T-helper 1 cell (primary cell): ENCODE data around the gene IGSF21.
"Not testable (repeated sequence)": the region's sequence is repeated elsewhere in the genome, so short reads cannot be mapped to it uniquely, and the experiment has no call there.

Source experiments
- DNase-seq, 5 donors: peaks; one replicate each; pipeline ENCODE4 v3.0.0-alpha.2; 2012 to 2020

IGSF21 gene

GRCh38 chr1:18340158-18340764 is 232.7 kb downstream of the IGSF21 start:
- no peak for DNase-seq

GRCh38 chr1:18340787-18341186 is 233.2 kb downstream of the IGSF21 start:
- DNase-seq, result no peak

- no peak for DNase-seq
Observed at GRCh38 chr1:18341291-18342069, 233.9 kb downstream of the IGSF21 start.

- no peak for DNase-seq
Observed at GRCh38 chr1:18342744-18343143, 235.1 kb downstream of the IGSF21 start.

- DNase-seq, result no peak
Observed at GRCh38 chr1:18343581-18343980, 236.0 kb downstream of the IGSF21 start.

- no peak for DNase-seq
Observed at GRCh38 chr1:18344755-18345154, 237.2 kb downstream of the IGSF21 start.

- DNase-seq, result no peak
Observed at GRCh38 chr1:18347559-18347958, 240.0 kb downstream of the IGSF21 start.

GRCh38 chr1:18348354-18348753 is 240.8 kb downstream of the IGSF21 start:
- no peak for DNase-seq

GRCh38 chr1:18350747-18351146 is 243.1 kb downstream of the IGSF21 start:
- DNase-seq, result no peak

GRCh38 chr1:18351735-18352134 is 244.1 kb downstream of the IGSF21 start:
- DNase-seq, result no peak

GRCh38 chr1:18352636-18353265 is 245.2 kb downstream of the IGSF21 start:
- DNase-seq, result no peak

GRCh38 chr1:18353528-18353927 is 245.9 kb downstream of the IGSF21 start:
- no peak for DNase-seq

- no peak for DNase-seq
Observed at GRCh38 chr1:18353992-18354391, 246.4 kb downstream of the IGSF21 start.

GRCh38 chr1:18354612-18355011 is 247.0 kb downstream of the IGSF21 start:
- no peak for DNase-seq

- no peak for DNase-seq
Observed at GRCh38 chr1:18357622-18358230, 250.1 kb downstream of the IGSF21 start.

GRCh38 chr1:18358600-18358999 is 251.0 kb downstream of the IGSF21 start:
- no peak for DNase-seq

GRCh38 chr1:18360251-18360650 is 252.7 kb downstream of the IGSF21 start:
- DNase-seq, result no peak

- no peak for DNase-seq
Observed at GRCh38 chr1:18362150-18362549, 254.6 kb downstream of the IGSF21 start.

GRCh38 chr1:18363436-18363835 is 255.8 kb downstream of the IGSF21 start:
- DNase-seq, result no peak

GRCh38 chr1:18365099-18365705 is 257.6 kb downstream of the IGSF21 start:
- no peak for DNase-seq

- DNase-seq, result not testable (repeated sequence)
Observed at GRCh38 chr1:18372505-18372904, 264.9 kb downstream of the IGSF21 start.

GRCh38 chr1:18373151-18373550 is 265.6 kb downstream of the IGSF21 start:
- no peak for DNase-seq

- DNase-seq, result no peak
Observed at GRCh38 chr1:18373882-18374493, 266.4 kb downstream of the IGSF21 start.
